Gastroesophageal sphincter (tissue), 4 donors: ENCODE results near the gene C1orf74. TPM values are rescaled to one million over a fixed set of nuclear protein-coding genes. Genes with fewer than 3 reads are reported as not detected.

Source experiments
- ATAC-seq: fragments of 150-250 bp; one replicate; pipeline ENCODE4 v1.9.1; 2016; ENCODE audit warnings: mild to moderate bottlenecking, moderate library complexity
- H3K27ac ChIP-seq, 4 donors: fragments of 200-600 bp; sonication (generic) in 3 of 4; 1 replicate in 3 of 4; 2 replicates in 1 of 4; pipeline ENCODE4 v1.5.1; 2016 to 2019
- H3K27me3 ChIP-seq: fragments of 200-600 bp; sonication (generic); one replicate; pipeline ENCODE4 v1.5.1; 2019
- H3K36me3 ChIP-seq, 2 donors: fragments of 200-600 bp; sonication (generic); one replicate each; pipeline ENCODE4 v1.5.1; 2019; ENCODE audit warnings: control low read depth in 1 of 2
- H3K4me1 ChIP-seq, 3 donors: fragments of 200-600 bp; sonication (generic); 1 replicate in 2 of 3; 2 replicates in 1 of 3; pipeline ENCODE4 v1.5.1; 2016 to 2019; ENCODE audit warnings: control low read depth in 2 of 3
- H3K4me3 ChIP-seq, 2 donors: fragments of 200-600 bp; sonication (generic); one replicate each; pipeline ENCODE4 v1.5.1; 2019; ENCODE audit warnings: mild to moderate bottlenecking in 1 of 2, moderate library complexity in 1 of 2
- H3K9me3 ChIP-seq, 3 donors: fragments of 200-600 bp; sonication (generic); one replicate each; pipeline ENCODE4 v1.5.1; 2017 to 2019; ENCODE audit warnings: control low read depth in 2 of 3
- CTCF ChIP-seq, 4 experiments: fragments of 200-600 bp in 2 of 4; fragments of 450-650 bp in 2 of 4; sonication (generic) in 1 of 4; IDR thresholded peaks; one replicate each; pipeline ENCODE4 v1.5.1; 2017 to 2019; ENCODE audit warnings: antibody characterized with exemption in 4 of 4, mild to moderate bottlenecking in 2 of 4, moderate library complexity in 2 of 4
- EP300 ChIP-seq: sonication (generic); formaldehyde crosslinking; IDR thresholded peaks from one replicate; pipeline ENCODE4 v1.6.1; 2017; ENCODE audit warnings: antibody characterized with exemption, mild to moderate bottlenecking
- POLR2A ChIP-seq, 2 donors: fragments of 450-650 bp; IDR thresholded peaks; one replicate each; pipeline ENCODE4 v1.6.1; 2017; ENCODE audit warnings: antibody characterized with exemption in 2 of 2, mild to moderate bottlenecking in 2 of 2, moderate library complexity in 1 of 2
- POLR2AphosphoS5 ChIP-seq: sonication (generic); formaldehyde crosslinking; IDR thresholded peaks from one replicate; pipeline ENCODE4 v1.6.1; 2017; ENCODE audit warnings: antibody characterized with exemption
- WGBS, 2 donors: methylation state at CpG; one replicate each; pipeline ENCODE4 v1.1.5; 2018; ENCODE audit warnings: low coverage in 1 of 2; 5-methylcytosine and 5-hydroxymethylcytosine counted together
- total RNA-seq, 4 donors: library from RNA; depleted of rRNA; stranded (reverse); fragments of >200 nt; gene quantifications; one replicate each; pipeline ENCODE4 v1.1.0, GENCODE V29; 2016

Gene C1orf74
- total RNA-seq, 4 donors from 2014 or later, result 0.64 to 1.3 (median 0.87) TPM

GRCh38 chr1:209769171-209769904 lies 15.0 kb downstream of the C1orf74 start:
- peaks cover 4 to 51% (median 16%) of the 10 kb centered on the region in 3 donors for H3K4me1 ChIP-seq
- no peaks in the 10 kb centered on the region for H3K27me3 ChIP-seq
- H3K9me3 ChIP-seq, result no peaks in the 10 kb centered on the region
- WGBS, 2 donors, result 3 to 14% methylated on average over 7 to 12 of the region's 13 CpGs
- H3K36me3 ChIP-seq, result no peaks in the 10 kb centered on the region
- H3K4me3 ChIP-seq, result peak overlapping the region; percentile 6 to 27
- peak; percentile 93 for ATAC-seq
- peak overlapping the region; percentile 65 to 80 (median 76) for H3K27ac ChIP-seq
- TF ChIP-seq CTCF (IDR thresholded peaks at IDR 0.05), result no peak
- peak; percentile 84 for TF ChIP-seq POLR2AphosphoS5

- Histone ChIP-seq H3K27ac (peak overlapping the region in 3 of 4 donors; percentile 75 to 80 (median 76)), H3K27me3 (no peaks in the 10 kb centered on the region), H3K4me3 (peak overlapping the region in 1 of 2 donors; percentile 27), H3K4me1 (peaks cover 4 to 51% (median 16%) of the 10 kb centered on the region in 3 donors), H3K9me3 (no peaks in the 10 kb centered on the region), H3K36me3 (no peaks in the 10 kb centered on the region)
- 75 to 87% methylated on average over 3 to 7 of the region's 9 CpGs for WGBS, 2 donors
- no peak for ATAC-seq
- no peak for TF ChIP-seq EP300
- no peak for TF ChIP-seq POLR2A (IDR thresholded peaks at IDR 0.05)
- no peak for TF ChIP-seq CTCF (IDR thresholded peaks at IDR 0.05)
- no peak for TF ChIP-seq POLR2AphosphoS5
Measured at GRCh38 chr1:209768354-209768774, 16.0 kb downstream of the C1orf74 start.

- no peak overlapping the region for H3K4me3 ChIP-seq
- no peak for TF ChIP-seq CTCF (IDR thresholded peaks at IDR 0.05)
- TF ChIP-seq POLR2A (IDR thresholded peaks at IDR 0.05), result no peak
- TF ChIP-seq EP300, result no peak
- no peak for TF ChIP-seq POLR2AphosphoS5
- H3K9me3 ChIP-seq, result no peaks in the 10 kb centered on the region
- no peaks in the 10 kb centered on the region for H3K36me3 ChIP-seq
- H3K27ac ChIP-seq, result no peak overlapping the region
- ATAC-seq, result no peak
- H3K4me1 ChIP-seq, result peaks cover 4 to 51% (median 16%) of the 10 kb centered on the region in 3 donors
- H3K27me3 ChIP-seq, result no peaks in the 10 kb centered on the region
Measured at GRCh38 chr1:209767706-209768105, 16.7 kb downstream of the C1orf74 start.

- H3K4me3 ChIP-seq, result no peak overlapping the region
- ATAC-seq, result no peak
- no peaks in the 10 kb centered on the region for H3K27me3 ChIP-seq
- TF ChIP-seq POLR2A (IDR thresholded peaks at IDR 0.05), result no peak
- TF ChIP-seq POLR2AphosphoS5, result no peak
- TF ChIP-seq EP300, result no peak
- no peak for TF ChIP-seq CTCF (IDR thresholded peaks at IDR 0.05)
- no peaks in the 10 kb centered on the region for H3K9me3 ChIP-seq
- peaks cover 4 to 45% (median 16%) of the 10 kb centered on the region in 3 donors for H3K4me1 ChIP-seq
- H3K27ac ChIP-seq, result no peak overlapping the region
- no peaks in the 10 kb centered on the region for H3K36me3 ChIP-seq
Measured at GRCh38 chr1:209767096-209767495, 17.3 kb downstream of the C1orf74 start.

GRCh38 chr1:209766051-209766450 lies 18.3 kb downstream of the C1orf74 start:
- Histone ChIP-seq H3K27ac (no peak overlapping the region), H3K36me3 (no peaks in the 10 kb centered on the region), H3K4me3 (no peak overlapping the region), H3K9me3 (no peaks in the 10 kb centered on the region), H3K27me3 (no peaks in the 10 kb centered on the region), H3K4me1 (peaks cover 4 to 39% (median 16%) of the 10 kb centered on the region in 3 donors)
- 61 to 100% methylated on average over 2 of the region's 2 CpGs for WGBS, 2 donors
- no peak for ATAC-seq
- TF ChIP-seq POLR2A (IDR thresholded peaks at IDR 0.05) (no peak), POLR2AphosphoS5 (no peak), EP300 (no peak), CTCF (IDR thresholded peaks at IDR 0.05) (no peak)
